Measurements from ENCODE around the gene ATXN8OS.

DNA sequence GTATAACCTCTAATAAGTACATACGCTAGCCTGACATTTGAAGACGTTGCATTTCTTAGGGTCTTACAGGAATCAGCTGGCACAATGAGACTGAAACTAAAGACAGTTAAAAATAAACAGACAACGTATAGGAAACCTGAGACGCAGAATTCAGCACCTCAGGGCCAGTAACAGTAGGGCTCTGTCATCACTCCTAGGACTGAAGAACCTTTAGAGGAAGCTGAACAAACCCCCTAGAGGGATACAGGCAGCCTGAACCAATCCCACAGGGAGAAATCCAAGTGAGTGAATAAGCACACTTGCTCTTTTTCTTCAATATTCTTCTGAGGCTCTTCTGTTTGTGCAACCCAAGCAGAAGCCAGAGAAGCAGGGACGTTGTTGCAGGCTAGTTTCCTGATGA lies 54.5 kb downstream of the ATXN8OS start:
- TF ChIP-seq, protein P1, sequence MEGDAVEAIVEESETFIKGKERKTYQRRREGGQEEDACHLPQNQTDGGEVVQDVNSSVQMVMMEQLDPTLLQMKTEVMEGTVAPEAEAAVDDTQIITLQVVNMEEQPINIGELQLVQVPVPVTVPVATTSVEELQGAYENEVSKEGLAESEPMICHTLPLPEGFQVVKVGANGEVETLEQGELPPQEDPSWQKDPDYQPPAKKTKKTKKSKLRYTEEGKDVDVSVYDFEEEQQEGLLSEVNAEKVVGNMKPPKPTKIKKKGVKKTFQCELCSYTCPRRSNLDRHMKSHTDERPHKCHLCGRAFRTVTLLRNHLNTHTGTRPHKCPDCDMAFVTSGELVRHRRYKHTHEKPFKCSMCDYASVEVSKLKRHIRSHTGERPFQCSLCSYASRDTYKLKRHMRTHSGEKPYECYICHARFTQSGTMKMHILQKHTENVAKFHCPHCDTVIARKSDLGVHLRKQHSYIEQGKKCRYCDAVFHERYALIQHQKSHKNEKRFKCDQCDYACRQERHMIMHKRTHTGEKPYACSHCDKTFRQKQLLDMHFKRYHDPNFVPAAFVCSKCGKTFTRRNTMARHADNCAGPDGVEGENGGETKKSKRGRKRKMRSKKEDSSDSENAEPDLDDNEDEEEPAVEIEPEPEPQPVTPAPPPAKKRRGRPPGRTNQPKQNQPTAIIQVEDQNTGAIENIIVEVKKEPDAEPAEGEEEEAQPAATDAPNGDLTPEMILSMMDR (IDR thresholded peaks at IDR 0.05) = no peak
- TF ChIP-seq POLR2AphosphoS5 (IDR thresholded peaks at IDR 0.05) = no peak
